Cardiac fibroblast (primary cell): ENCODE results near the gene SMYD3.

Source experiments
- DNase-seq, 2 donors: peaks; one replicate each; pipeline versions ENCODE4 v3.0.0 to v3.0.0-alpha.2; 2010; ENCODE audit warnings: low read depth in 2 of 2
- H3K4me3 ChIP-seq, 2 donors: replicated peaks in 1 of 2; 1 replicate in 1 of 2; 2 replicates in 1 of 2; pipeline ENCODE4 v1.5.1; 2011; ENCODE audit warnings: low read depth in 2 of 2, low read length in 2 of 2, mild to moderate bottlenecking in 2 of 2, moderate library complexity in 1 of 2
- TF ChIP-seq, protein P1 (sequence below): IDR thresholded peaks from one replicate; pipeline ENCODE4 v1.5.1; 2011; ENCODE audit warnings: low read depth, mild to moderate bottlenecking, low read length, inconsistent platforms

Gene SMYD3

DNA sequence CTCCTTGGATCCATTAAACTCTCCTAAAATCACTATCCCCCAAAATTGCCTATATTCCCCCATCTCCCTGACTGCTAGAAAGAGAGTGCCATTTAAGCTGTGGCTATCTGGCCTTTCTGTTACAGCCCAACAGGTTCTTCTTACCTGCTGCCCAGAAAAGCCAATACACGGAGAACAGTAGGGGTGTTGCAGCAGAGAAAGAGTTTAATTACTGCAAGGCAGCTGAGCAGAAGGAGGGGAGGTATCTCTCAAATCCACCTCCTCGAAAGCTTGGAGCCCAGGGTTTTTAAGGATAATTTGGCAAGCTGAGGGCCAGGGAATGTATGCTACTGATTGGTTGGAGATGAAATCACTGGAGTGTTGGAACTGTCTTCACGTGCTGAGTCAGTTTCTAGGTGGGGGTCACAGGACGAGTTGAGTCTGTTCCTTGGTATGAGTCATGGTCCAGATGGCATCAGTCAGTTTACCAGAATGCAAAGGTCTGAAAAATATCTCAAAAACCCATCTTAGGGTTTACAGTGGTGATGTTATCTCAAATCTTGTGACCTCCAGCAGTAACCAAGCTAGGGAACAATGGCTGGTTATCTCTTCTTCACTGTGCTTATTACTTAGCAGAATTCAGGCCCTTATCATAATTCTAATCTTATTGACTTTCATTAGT, 89.8 kb downstream of the SMYD3 start:
- H3K4me3 ChIP-seq, result no peak overlapping the region
- TF ChIP-seq, protein P1, sequence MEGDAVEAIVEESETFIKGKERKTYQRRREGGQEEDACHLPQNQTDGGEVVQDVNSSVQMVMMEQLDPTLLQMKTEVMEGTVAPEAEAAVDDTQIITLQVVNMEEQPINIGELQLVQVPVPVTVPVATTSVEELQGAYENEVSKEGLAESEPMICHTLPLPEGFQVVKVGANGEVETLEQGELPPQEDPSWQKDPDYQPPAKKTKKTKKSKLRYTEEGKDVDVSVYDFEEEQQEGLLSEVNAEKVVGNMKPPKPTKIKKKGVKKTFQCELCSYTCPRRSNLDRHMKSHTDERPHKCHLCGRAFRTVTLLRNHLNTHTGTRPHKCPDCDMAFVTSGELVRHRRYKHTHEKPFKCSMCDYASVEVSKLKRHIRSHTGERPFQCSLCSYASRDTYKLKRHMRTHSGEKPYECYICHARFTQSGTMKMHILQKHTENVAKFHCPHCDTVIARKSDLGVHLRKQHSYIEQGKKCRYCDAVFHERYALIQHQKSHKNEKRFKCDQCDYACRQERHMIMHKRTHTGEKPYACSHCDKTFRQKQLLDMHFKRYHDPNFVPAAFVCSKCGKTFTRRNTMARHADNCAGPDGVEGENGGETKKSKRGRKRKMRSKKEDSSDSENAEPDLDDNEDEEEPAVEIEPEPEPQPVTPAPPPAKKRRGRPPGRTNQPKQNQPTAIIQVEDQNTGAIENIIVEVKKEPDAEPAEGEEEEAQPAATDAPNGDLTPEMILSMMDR, result no peak
- peak; percentile 46 to 68 for DNase-seq

DNA sequence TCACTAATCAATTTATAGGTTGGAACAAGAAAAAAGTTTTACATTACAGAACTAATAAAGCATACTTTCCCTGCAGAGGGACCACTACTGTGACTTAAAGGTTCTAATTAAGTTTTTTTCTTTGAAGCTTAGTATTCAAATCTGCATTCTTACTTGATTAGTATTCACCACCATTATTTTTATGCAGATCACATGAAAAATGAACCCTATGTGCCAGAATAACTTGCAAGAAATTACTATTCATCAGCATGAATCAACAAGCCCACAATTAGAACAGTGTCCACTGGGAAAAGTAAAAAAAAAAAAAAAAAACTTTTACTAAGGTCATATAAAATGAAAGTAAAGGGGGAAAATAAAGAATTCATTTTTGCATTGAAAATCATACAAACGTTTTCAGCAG, 90.8 kb downstream of the SMYD3 start:
- no peak overlapping the region for H3K4me3 ChIP-seq
- TF ChIP-seq, protein P1, result no peak
- DNase-seq, result no peak

DNA sequence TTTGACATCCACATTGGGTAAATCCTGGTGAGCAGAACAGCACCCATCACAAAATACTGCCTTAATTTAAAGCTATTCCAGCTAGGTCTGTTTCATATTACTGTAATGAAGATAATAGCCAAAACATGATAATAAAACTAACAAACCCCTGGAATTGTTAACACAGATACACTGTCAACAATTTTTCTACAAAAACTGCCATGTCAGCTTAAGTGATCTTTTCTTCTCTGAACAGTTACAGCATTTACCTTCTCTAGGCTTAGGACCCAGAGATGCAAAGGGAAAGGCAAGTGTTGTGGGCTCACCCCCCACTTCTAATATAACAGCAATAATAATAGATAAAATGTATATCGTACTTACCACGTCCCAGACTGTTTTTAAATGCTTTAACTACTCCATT, 92.1 kb downstream of the SMYD3 start:
- TF ChIP-seq, protein P1, result no peak
- DNase-seq, result no peak
- no peak overlapping the region for H3K4me3 ChIP-seq

- TF ChIP-seq, protein P1, result no peak
- H3K4me3 ChIP-seq, result no peak overlapping the region
- no peak for DNase-seq
Measured at GRCh38 chr1:246413430-246413829, 93.6 kb downstream of the SMYD3 start.

DNA sequence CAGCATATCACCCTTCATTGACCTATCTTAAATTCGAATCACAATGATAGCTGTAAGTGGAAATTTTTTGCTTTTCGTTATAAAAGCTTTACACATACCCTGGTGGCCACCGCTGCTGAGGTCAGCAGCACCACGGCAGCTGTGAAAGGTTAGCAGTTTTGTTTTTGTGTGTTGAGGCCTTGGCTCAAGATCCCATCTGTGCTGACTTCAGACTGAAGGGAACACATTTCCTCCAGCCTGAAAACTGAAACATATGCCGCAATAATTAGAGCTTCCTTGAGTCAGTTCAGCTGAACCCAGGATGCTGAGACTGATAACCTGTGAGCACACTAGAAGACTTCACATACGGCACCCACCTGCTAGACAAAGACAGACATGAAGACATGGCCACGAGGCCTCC, 103.0 kb downstream of the SMYD3 start:
- no peak overlapping the region for H3K4me3 ChIP-seq
- no peak for DNase-seq
- TF ChIP-seq, protein P1, result no peak

GRCh38 chr1:246398126-246398813, 108.8 kb downstream of the SMYD3 start:
- TF ChIP-seq, protein P1, result no peak
- no peak overlapping the region for H3K4me3 ChIP-seq
- no peak for DNase-seq
